KG1 (cell line): ENCODE results near the gene LGALS7B.
"Not testable (repeated sequence)": the region's sequence is repeated elsewhere in the genome, so short reads cannot be mapped to it uniquely, and the experiment has no call there.

Experiments
- DNase-seq: peaks from one replicate; lab custom pipeline; 2025; lab: John Stamatoyannopoulos, UW

LGALS7B gene

DNA sequence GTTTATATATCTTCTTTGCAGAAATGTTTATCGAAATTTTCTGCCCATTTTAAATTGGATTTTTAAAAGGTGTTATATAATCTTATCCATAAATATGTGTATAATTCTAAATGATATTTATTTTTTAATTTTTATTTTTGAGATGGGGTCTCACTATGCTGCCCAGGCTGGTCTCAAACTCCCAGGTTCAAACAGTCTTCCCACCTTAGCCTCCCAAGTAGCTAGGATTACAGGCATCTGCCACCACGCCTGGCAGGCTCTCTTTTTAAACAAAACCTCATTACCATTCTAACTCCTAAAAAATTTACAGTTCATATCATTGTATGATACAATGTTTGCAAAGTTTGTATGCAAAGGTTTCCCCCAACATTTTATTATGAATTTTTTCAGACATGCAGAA is 7.2 kb downstream of the LGALS7B start:
- no peak for DNase-seq

DNA sequence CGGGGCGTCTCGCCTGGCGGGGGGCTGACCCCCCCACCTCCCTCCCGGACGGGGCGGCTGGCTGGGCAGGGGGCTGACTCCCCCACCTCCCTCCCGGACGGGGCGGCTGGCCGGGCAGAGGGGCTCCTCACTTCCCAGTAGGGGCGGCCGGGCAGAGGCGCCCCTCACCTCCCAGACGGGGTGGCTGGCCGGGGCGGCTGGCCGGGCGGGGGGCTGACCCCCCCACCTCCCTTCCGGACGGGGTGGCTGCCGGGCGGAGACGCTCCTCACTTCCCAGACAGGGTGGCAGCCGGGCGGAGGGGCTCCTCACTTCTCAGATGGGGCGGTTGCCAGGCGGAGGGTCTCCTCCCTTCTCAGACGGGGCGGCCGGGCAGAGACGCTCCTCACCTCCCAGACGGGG is 8.8 kb downstream of the LGALS7B start:
- DNase-seq, result not testable (repeated sequence)

DNA sequence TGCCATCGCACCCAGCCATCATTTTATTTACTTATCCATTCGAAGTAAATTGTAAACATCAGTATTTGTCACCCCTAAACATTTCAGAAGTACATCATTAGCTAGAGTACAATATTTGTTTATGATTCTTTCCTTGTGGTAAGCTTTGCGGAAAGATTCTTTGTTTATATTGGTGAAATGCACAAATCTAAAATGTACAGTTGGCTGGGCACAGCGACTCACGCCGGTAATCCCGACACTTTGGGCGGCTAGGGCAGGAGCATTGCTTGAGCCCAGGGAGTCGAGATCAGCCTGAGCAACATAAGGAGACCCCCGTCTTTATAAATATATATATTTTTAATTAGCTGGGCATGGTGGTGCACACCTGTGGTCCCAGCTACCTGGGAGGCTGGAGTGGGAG is 10.1 kb downstream of the LGALS7B start:
- DNase-seq, result no peak

DNA sequence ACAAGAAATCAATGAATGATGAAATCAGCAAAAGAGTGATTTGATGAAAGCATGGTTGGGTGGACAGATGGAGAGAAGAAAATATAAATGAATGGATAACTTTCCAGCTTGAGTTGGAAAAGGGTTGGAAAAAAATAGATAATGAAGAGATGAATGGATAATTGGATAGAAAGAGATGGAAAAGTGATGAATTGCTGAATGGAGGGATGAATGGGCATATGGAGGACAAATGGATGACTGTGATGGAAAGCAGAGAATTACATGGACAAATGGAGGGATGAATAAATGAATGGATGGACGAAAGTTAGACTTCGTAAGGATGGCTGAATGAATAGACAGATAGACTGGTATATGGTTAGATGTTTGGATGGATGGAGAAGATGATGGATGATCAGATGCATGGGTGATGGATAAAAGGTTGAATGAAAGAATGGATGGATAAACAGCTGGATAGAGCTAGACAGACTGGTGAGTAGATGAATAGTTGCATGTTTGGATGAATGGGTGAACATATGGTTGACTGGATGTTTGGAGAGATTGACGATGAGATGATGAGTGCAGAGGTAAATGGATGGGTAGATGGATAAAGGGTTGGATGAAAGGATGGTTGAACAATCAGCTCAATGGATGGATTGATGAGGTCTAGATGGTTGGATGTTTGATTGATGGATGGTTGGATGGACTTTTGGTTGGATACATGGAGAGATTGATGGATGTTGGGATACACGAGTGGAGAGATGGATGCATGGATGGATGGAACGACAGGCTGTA is 11.8 kb downstream of the LGALS7B start:
- no peak for DNase-seq

DNA sequence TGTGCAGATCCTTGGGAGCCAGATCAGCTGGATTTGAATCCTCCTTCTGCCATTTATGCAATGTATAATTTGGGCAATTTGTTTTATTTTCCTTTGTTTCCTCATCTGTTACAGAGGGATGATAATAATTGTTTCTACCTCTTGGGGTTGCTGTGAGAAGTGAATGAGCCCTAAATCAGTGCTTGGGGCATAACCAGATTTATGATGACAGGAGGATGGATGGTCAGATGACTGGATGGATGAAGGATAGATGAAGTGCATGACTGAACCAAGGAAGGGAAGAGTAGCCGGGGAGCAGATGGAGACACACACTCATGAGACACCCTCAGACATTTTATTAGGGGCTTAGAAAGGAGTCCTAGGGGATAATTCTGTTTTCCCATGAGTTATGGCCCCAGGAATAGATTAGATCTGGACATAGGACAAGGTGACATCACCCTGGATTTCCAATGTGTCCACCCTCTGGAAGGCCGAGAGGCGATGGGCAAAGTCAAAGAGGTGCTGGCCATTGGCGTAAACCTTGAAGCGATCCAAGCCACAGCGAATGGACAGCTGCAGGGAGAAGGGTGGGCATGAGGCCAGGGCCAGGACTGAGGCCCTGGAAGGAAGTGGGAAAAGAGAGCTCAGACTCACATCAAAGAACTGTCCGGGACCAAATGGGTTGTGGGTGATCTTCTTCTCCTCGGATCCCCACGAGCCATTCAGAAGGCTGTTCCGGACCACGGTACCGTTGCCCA is 12.5 kb downstream of the LGALS7B start:
- no peak for DNase-seq

DNA sequence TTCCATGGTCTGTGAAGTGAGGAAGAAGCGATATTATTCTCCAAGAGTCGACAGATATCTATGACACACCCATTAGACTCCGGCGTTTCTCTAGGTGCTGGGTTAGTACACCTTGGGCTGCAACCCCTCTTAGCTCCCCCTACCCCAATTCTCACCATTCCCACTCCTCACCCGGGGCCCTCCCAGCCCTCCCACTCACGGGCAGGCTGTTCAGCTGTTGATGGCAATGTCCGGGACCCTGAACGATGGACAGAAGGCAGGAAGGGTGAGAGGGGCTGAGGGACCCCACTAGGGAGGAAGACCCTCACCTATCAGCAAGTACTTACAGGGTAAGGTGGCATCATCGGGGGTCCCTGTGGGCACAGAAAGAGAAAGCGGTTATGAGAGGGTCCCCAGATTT is 14.5 kb downstream of the LGALS7B start:
- no peak for DNase-seq

DNA sequence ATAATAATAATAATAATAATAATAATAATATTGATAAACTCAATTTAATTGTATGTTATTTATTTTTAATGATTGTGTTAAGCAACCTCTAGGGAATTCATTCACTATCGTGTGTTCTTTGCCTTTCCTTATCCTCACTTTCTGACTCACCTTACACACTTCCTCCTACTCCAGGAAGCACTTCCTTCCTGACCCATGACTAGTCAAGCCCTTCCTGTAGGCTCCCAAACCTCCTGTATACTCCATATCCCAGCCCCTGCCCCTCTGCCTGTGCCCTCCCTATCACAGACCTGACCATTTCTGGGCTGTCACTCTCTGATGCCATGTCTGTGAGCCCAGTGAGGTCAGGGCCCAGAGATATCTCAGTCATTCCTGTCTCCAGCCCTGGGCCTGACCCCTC is 16.2 kb downstream of the LGALS7B start:
- DNase-seq, result no peak

DNA sequence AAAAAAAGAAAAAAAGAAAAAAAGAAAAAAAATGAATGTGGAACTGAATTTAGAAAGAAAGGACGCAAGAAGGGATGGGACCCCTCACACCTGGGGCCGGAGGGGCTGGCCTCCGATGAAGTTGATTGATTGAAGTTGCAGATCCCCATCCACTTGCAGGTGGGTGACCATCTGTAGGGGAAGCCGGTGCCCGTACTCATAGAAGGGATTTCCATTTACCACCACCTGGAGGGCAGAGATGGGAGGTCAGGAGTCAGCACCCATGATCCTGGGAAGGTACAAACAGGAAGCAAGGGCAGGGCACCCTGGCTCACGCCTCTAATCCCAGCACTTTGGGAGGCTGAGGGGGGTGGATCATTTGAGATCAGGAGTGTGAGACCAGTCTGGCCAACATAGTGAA is 17.4 kb downstream of the LGALS7B start:
- no peak for DNase-seq

DNA sequence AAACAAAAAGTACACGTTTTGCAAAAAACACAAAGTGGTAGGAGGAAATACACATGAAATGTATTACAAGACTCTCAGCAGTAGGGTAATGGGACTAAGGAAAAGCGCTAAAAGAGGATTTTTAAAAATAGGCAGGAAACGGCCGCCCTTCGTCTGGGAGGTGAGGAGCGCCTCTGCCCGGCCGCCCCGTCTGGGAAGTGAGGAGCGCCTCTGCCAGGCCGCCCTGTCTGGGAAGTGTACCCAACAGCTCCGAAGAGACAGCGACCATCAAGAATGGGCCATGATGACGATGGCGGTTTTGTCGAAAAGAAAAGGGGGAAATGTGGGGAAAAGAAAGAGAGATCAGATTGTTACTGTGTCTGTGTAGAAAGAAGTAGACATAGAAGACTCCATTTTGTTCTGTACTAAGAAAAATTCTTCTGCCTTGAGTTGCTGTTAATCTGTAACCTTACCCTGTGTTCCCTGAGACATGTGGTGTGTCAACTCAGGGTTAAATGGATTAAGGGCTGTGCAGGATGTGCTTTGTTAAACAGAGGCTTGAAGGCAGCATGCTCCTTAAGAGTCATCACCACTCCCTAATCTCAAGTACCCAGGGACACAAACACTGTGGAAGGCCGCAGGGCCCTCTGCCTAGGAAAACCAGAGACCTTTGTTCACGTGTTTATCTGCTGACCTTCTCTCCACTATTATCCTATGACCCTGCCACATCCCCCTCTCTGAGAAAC is 18.5 kb downstream of the LGALS7B start:
- DNase-seq, result not testable (repeated sequence)

DNA sequence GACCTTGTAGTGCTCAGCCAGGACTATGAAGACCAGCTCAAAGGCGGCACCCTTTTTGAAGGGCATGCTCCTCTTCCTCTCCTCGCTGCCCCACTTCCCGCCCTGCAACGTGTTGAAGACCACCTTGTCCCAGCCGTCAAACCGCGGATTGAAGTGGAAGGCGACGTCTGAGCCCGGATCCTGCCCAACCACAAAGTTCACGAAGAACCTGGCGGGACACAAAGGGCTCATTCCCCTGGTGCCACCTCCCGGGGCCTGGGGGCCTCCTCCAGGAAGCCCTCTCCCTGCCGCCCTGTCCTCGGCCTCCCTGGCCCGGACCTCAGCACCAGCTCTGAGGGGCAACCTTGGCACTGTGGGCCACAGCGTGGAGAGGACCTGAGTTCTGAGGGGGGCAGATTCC is 19.7 kb downstream of the LGALS7B start:
- DNase-seq, result no peak

DNA sequence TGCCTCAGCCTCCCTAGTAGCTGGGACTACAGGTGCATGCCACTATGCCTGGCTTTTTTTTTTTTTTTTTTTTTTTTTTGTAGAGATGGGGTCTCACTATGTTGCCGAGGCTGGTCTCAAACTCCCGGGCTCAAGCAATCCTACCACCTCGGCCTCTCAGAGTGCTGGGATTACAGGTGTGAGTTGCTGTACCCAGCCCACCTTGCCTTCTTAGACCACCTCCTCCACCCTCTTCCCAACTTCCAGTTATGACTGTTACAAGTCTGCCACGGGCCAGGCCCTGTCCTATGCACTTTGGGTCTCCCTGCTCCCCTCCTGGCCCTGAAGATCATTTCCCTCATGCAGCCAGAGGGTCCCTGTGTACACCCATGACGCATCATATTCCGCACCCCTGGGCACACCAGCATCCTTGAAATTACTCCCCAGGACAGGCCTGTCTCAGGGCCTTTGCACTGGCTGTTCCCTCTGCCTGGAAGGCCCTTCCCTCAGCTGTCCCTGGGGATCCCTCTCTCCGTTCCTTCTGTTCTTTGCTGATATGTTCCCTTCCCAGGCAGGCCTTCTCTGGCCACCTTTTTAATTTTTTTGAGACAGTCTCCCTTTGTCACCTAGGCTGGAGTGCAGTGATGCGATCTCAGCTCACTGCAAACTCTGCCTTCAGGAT is 20.7 kb downstream of the LGALS7B start:
- DNase-seq, result no peak

DNA sequence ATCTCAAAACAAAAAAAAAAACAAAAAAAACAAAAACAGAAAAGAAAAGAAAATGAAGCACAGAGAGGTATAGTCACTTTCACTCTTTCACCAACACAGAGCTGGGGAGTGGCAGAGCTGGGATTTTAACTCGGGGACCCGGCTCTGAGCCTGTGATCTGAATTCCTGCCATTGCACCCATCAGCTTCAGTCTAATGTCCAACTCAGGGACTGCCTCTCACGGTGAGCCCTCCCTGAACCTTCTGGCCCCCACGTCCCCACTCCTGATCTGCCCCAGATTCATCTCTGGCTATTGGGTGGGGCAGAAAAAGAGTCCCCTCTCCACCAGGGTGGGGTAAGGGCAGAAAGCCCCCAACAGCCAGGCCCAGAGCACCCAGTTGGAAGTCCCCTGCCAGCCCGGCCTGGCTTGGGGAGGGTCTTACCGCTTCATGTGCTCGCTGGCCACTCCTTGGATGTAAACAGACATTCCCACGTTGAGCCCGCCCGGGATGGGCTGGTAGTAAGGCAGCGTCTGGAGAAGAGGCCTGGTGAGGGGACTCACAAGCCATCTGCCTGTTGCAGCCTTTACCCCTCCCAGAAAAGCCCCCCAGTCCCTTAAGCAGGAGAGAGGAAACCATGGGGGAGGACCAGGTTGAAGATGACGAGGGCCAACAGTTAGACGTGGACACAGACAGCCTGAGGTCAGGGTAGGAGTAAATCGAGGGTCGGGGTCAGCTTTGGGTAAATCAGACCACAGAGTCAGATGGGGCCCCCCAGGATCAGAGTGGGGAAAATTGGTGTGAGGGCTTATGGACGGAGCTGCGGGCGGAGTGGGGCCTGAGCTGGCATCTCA is 23.2 kb downstream of the LGALS7B start:
- DNase-seq, result no peak

DNA sequence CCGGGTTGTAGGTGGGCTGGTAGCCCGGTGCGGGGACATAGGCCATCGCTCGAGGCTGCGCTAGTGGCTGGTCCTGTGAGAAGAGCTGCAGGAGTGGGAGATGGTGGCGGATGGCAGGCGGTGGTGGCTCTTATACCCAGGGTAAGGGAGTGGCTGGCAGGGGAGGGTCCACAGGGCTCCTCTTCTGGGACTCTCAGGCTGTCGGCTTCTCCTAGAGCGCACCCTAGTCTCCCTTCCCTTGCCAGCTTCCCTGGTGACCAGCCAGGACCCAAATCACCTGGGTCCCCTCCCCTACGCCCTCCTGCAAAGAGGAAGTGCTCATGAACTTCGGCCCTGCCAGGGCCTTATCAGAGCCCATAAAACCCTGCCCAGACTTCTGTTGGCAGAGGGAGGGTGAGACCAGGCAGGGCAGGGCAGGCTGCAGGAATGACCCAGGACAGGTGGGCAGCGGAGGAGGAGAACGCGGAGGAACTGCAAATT is 23.9 kb downstream of the LGALS7B start, which contains the start of gene LGALS4:
Gene LGALS4 (minus strand): TSS at position 105 of the 480 bp plus-strand sequence. CDS start 59 bp downstream, at position 46.
- DNase-seq, result no peak

DNA sequence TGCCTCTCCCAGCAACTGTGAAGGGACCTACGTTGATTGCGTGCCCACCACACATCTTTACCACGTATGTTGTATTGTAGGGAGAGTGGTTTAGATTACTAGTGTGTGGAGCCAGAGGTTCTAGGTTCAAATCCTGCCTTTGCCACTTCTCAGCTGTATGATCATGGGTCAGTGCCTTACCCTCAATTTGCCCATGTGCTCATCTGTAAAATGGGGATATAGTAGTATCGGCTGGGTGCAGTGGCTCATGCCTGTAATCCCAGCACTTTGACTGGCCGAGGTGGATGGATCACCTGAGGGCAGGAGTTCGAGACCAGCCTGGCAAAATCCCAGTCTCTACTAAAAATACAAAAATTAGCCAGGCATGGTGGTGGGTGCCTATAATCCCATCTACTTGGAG is 24.3 kb downstream of the LGALS7B start:
- DNase-seq, result no peak

DNA sequence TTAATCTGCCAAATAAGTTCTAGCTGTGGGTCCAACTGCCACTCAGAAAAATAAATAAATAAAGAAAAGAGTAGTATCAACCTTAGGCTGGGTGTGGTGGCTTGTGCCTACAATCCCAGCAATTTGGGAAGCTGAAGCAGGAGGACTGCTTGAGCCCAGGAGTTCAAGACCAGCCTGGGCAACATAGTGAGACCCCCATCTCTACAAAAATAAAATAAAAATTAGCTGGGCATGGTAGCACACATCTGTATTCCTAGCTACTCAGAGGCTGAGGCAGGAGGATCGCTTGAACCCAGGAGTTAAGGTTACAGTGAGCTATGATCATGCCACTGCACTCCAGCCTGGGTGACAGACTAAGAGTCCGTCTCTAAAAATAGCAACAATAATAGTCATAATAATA is 24.9 kb downstream of the LGALS7B start:
- not testable (repeated sequence) for DNase-seq

DNA sequence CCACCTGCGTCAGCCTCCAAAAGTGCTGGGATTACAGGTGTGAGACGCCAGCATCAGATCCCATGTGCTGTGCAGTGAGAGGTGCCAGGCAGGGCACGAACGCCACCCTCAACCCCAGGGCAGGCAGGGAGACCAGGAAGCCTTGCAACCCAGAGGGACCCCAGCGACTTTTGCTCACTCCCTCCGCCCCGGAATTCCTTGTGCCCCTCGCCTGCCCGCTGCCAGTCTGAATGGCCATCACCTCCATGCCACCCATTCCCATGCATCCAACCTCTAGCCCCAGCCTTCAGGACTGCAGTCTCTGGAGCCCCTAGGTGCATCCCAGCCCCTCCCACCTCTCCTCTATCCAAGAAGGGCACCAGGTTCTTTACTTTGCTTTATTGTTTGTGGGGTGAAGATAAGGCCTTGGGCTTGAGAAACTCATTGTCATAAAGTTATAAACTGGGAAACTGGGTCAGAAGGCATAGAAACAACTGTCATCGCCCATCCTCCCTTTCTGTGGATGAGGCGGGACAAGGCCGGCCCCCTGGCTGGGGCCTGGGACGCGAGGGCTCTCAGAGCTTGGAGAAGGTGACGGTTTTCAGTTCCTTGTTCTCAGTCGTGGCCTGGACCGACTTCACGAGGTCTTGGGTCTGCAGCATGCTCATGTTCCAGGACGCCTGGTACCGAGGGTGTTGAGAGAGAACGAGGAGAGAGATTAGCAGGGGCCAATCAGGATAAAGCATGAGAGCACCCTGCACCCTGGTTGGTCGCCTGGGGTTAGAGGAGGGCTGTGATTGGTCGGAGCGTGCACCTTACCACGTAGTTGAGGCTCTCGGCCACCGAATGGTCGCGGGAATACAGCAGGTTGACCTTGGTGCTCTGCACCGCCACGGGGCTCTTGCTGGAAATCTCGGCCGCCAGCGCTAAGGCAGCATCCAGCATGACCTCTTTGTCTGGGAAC is 26.3 kb downstream of the LGALS7B start:
- no peak for DNase-seq

DNA sequence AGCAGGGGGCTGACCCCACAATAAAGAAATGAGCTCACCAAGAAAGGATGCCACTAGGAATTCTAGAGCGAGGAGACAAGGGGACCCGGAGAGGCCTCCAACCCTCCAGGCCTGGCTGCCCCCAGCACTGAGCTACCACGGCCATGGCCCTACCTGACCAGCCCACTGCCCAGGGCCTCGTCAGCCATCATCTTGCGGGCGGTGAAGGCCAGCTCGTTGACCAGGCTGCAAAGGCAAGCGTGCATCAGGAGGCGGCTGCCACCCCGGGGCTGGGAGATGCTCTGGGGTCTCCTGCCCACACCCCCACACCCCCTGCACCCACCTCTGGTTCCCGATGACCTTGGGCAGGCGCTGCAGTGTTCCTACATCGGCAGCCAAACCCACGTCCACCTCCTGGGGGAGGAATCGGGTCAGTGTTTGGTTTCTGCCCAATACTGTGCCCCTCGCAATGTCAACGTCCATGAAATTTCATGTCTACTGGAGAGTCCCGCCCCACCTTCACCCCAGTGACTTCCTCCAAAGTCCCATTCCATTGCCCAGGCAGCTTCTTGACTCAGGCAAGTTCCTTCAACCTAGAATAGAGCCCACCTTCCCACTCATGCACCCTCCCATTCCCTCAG is 27.2 kb downstream of the LGALS7B start:
- DNase-seq, result no peak

DNA sequence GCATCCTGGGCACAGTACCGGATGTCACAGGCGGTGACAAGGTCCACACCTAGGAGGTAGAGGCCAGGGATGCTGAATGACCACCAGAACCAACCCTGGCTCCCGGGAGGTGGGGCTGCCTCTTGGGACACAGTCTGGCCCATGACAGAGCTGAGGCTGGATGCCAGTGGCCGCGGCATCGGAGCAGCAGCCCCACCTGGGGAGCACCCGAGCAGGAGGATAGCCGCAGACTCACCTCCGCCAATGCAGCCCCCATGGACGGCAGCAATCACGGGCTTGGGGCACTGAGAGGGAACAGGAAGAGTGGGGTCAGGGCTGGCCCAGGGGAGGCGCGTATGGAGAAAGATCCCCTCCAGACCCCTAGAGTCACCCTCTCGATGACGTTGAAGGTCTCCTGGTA is 28.1 kb downstream of the LGALS7B start:
- no peak for DNase-seq

DNA sequence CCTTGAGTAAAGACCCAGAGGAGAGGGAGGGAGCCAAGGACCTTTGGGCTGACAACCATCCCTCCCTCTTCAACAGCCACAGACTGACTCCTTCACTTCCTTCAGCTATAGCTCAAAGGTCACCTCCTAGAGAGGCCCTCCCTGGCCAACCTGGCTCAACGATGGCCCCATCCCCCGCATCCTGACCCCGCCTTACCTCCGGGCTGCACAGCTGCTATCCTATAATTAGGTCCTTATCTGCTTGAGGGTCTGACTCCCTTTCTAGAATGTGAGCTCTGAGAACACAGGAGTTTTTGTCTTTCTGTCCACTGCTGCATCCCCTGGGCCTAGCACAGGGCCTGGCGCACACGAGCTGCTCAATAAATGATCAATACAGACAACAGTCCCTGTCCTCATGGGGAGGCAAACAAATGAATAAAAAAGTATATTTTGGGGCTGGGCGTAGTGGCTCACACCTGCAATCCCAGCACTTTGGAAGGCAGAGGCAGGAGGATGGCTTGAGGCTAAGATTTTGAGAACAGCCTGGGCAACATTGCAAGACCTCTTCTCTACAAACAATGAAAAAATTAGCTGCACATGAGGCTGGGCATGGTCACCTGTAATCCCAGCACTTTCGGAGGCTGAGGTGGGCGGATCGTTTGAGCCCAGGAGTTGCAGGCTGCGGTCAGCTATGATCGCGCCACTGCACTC is 30.4 kb downstream of the LGALS7B start:
- no peak for DNase-seq
